Astrocyte of the cerebellum (primary cell): Measurements from ENCODE around the gene EPM2AIP1.
"Not testable (repeated sequence)": the region's sequence is repeated elsewhere in the genome, so short reads cannot be mapped to it uniquely, and the experiment has no call there.

ENCODE experiments used
- DNase-seq: peaks from one replicate; pipeline ENCODE4 v3.0.0-alpha.2; 2011; ENCODE audit warnings: low read depth
- H3K4me3 ChIP-seq: 2 replicates; pipeline ENCODE4 v1.5.1; 2011; ENCODE audit warnings: mild to moderate bottlenecking, low read depth, low read length, moderate library complexity
- in situ Hi-C: cut with HindIII; loops from 2 replicates; pipeline ENCODE4 v1.10.0; 2017; ENCODE audit warnings: low sequenced_read_pairs
- TF ChIP-seq, protein P1 (sequence below): IDR thresholded peaks from 2 replicates; pipeline ENCODE4 v1.5.1; 2012; ENCODE audit warnings: low read length, low read depth, moderate library complexity, mild to moderate bottlenecking; ENCODE audit errors: missing control alignments

EPM2AIP1 gene

DNA sequence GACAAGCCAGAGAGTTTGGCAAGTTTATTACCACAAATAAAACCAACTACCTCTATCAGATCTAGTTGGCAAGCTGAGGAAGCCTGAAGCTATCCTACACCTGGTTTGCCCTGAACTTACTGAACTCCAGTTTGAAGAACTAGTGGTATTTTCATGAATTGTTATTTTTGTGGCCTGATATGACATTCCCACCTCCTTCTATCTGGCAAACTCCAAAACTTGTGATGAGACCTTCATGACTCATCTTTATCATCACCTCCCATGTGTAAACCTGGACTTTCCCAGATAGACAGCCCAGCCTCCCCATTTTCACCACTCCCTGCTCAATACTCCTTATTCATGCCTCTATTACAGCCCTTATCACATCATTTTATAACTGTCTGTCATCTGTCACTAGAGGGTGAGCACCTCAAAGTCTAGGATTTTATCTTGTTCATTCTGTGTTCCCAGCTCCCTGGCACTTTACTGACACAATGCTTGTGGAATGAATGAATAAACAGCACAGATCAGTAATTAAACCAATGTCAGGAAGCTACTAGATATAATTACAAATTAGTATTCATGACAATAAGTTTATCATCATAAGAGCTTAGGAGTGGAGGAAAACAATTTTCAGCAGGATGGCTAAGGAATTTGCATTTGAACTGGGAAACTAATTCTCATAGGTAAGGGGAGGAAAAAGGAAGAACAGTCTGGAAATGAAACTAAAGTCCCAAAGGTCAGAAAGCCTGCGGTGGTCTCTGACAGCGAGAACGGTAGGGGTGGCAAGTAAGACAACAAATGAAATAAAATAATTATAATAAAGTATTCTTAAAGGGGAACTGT is 34.9 kb downstream of the EPM2AIP1 start:
- in situ Hi-C loops = no loop called here
- TF ChIP-seq, protein P1, sequence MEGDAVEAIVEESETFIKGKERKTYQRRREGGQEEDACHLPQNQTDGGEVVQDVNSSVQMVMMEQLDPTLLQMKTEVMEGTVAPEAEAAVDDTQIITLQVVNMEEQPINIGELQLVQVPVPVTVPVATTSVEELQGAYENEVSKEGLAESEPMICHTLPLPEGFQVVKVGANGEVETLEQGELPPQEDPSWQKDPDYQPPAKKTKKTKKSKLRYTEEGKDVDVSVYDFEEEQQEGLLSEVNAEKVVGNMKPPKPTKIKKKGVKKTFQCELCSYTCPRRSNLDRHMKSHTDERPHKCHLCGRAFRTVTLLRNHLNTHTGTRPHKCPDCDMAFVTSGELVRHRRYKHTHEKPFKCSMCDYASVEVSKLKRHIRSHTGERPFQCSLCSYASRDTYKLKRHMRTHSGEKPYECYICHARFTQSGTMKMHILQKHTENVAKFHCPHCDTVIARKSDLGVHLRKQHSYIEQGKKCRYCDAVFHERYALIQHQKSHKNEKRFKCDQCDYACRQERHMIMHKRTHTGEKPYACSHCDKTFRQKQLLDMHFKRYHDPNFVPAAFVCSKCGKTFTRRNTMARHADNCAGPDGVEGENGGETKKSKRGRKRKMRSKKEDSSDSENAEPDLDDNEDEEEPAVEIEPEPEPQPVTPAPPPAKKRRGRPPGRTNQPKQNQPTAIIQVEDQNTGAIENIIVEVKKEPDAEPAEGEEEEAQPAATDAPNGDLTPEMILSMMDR = no peak
- no peak for DNase-seq
- no peak overlapping the region for H3K4me3 ChIP-seq

DNA sequence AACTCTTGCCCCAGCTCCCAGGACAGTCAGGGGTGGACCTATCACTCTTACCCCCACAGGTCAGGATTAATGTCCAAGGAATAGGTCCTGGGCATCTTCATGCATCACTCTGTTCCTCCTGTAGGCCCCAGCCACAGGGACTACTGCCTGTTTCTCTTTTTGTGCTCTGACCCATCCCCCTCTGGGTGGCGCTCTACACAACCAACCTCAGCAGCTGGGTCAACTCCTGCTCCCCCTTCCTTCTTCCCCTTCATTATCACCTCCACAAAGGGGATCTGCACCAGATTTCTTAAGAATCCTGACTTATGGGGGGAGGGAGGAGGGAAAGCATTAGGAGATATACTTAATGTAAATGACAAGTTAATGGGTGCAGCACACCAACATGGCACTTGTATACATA is 35.9 kb downstream of the EPM2AIP1 start:
- H3K4me3 ChIP-seq = no peak overlapping the region
- TF ChIP-seq, protein P1 = no peak
- in situ Hi-C loops = no loop called here
- DNase-seq = no peak

DNA sequence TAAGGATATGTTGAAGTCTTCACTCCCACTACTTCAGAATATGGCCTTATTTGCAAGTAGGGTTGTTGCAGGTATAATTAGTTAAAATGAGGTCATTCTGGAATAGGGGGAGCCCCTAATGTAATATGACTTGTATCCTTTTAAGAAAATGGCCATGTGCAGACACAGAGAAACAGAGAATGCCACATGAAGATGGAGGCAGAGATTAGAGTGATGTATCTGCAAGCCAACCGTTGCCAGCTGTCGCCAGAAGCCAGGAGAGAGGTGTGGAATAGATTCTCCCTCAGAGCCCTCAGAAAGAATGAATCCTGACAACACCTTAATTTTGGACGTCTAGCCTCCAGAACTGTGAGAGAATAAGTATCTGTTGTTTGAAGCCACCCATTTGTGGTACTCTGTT is 36.8 kb downstream of the EPM2AIP1 start:
- no peak overlapping the region for H3K4me3 ChIP-seq
- in situ Hi-C loops = no loop called here
- TF ChIP-seq, protein P1 = no peak
- no peak for DNase-seq

DNA sequence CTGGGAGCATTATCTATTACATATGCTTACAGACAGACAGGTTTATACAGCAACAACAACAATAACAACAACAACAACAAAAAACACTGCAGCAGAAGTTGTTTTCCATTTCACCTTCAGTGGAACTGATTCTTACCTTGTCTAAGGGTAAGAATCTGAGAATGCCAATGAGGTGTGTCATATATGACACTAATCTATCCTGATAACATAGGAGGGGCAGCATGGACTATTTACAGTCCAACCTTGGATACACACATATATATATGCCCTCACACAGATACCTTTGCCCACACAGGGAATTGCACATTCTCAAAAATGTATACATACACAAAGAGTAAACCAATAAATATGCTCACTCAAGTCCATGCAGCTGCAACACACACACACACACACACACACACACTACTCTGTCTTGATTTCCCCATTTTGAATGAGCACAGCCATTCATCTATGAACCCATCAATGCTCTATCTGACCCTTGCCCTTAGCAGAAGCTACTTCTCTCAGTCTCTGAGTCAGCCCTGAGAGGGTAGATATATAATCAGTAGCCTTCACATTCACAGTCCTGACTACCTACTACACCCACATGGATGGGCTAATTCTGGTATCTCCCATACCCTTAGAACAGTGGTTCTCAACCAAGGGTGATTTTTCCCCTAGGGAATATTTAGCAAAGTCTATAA is 38.3 kb downstream of the EPM2AIP1 start:
- TF ChIP-seq, protein P1 = no peak
- DNase-seq = no peak
- in situ Hi-C loops = no loop called here
- H3K4me3 ChIP-seq = no peak overlapping the region

DNA sequence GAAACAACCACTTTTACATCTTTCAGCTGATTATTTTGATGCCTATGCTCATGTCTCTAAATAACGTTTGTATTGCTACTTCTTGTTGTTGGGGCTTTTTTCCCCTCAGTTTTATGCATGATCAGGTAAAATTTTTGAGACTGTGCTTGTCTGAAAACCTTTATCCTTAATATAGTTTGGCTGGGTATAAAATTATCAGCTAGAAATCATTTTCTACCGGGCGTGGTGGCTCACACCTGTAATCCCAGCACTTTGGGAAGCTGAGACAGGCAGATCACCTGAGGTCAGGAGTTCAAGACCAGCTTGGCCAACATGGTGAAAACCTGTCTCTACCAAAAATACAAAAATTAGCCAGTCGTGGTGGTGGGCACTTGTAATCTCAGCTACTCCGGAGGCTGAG is 45.1 kb downstream of the EPM2AIP1 start:
- in situ Hi-C loops, DNase-seq, H3K4me3 ChIP-seq: not testable (repeated sequence)

DNA sequence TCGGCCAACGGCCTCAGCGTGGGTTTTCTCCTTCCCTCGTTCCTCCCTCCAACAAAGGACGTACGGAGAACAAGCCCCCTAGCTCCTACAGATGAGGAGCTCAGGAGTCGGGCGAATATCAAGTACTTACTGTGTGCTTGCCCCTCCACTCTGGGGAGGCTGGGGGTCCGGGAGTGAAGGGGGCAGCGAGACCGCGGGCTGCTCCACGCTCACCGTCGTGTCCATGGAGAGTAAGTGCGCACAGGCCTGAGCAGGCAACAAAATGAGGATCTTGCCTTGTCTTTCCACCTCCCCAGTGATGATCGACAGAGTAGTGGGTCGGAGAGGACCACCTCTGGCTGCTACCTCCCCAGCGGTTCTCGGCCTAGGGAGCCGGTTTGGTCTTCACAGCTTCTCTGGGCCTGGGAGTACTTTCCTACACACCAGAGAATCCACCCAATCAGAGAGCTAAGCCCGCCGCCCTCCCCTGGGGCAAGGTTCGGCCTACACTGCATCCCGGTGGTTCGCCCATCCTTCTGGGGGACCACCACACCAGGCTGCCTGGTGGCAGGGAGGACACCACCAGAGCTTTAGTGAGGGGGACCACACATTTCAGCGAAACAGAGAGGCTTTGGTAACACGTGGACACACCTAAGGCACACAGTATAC is 47.5 kb downstream of the EPM2AIP1 start:
- in situ Hi-C loops = no loop called here
- TF ChIP-seq, protein P1 = no peak
- peak overlapping the region; percentile 60 for H3K4me3 ChIP-seq
- no peak for DNase-seq
